GM21786 (cell line): ENCODE results near the gene RPL13A.
"Not testable (repeated sequence)": the region's sequence is repeated elsewhere in the genome, so short reads cannot be mapped to it uniquely, and the experiment has no call there.

Experiments
- ATAC-seq: cut with Tn5 transposase; IDR thresholded peaks from one replicate; pipeline ENCODE4 v1.9.1; 2021; ENCODE audit not compliant: unreplicated experiment

The RPL13A gene

DNA sequence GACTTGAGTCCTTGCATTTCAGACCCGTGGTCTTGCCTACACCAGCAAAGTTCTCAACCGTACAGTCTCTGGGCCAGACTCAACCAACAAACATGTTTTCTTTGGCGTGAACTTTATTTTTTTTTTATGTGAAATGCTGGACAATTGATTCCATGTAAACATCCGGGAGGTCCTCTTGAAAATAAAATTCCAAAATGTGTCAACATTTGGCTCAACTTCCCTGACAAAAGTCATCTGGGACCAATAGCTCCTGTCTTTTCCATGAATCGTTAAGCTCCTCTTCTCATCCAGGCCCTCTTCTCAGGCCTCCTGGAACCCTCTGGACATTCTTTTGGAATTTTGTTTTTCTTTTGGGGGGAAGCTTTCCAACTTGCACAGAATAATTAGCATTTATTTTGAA is 31.6 kb upstream of the RPL13A start:
- ATAC-seq = no peak

DNA sequence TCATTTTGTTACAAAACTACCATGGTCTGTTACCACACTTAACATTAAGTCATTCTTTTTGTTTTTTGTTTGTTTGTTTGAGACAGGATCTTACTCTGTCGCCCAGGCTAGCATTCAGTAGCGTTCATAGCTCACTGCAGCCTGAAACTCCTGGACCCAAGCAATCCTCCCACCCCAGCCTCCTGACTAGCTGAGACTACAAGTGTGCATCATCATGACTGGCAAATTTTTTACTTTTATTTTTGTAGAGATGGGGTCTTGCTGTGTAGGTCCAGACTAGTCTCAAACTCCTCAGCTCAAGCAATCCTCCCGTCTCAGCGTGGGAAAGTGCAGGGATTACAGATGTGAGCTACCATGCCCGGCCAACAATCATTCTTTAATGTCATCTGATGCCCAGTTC is 31.1 kb upstream of the RPL13A start:
- ATAC-seq = no peak

DNA sequence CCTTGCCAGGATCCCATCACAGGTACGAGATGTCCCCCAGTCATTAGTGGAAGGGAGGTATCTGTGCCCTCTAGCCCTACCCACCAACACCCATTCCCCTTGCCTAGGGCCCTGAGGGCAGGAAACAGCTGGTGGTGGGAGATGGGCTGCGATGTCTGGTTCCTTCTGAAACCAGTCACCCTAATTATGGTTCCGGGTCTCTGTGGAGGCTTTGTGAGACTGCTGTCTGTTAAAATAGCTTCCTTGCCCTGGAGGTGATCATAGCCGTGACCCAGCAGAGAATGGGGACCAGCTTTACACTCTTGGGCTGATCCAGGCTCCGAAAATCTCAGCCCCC is 28.9 kb upstream of the RPL13A start:
- ATAC-seq = no peak

DNA sequence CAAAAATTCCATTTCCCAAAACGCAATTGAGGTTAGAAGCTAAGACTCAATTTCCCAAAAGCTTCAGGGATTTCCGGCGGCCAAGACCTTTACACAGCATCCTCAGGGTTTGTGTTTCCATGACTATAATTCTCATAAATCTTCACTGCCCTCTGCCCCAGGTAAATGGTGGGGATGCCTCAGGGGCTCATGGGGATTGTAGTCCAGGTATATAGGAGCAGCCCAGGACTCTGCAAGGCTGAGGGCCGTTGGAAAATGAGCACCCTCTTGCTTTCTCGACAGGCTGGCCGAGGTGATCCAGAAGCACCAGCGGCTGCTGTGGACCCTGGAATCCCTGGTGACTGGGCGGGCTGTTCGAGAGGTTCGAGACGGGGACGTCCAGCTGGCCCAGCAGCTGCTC is 28.0 kb upstream of the RPL13A start:
- ATAC-seq = no peak

DNA sequence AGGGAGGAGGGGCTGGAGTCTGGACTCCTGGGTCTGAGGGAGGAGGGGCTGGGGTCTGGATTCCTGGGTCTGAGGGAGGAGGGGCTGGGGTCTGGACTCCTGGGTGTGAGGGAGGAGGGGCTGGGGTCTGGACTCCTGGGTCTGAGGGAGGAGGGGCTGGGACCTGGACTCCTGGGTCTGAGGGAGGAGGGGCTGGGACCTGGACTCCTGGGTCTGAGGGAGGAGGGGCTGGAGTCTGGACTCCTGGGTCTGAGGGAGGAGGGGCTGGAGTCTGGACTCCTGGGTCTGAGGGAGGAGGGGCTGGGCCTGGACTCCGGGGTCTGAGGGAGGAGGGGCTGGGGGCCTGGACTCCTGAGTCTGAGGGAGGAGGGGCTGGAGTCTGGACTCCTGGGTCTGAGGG is 26.3 kb upstream of the RPL13A start:
- ATAC-seq = not testable (repeated sequence)

DNA sequence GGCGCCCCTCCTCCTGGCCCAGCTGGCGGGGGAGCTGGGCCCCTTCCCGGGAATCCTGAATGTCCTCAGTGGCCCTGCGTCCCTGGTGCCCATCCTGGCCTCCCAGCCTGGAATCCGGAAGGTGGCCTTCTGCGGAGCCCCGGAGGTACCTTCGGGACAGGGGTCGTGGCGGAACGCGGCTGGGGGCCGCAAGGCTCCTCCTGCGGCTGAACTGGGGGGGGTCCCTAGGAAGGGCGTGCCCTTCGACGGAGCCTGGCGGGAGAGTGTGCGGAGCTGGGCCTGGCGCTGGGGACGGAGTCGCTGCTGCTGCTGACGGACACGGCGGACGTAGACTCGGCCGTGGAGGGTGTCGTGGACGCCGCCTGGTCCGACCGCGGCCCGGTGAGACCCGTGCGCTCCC is 25.8 kb upstream of the RPL13A start:
- ATAC-seq = no peak

DNA sequence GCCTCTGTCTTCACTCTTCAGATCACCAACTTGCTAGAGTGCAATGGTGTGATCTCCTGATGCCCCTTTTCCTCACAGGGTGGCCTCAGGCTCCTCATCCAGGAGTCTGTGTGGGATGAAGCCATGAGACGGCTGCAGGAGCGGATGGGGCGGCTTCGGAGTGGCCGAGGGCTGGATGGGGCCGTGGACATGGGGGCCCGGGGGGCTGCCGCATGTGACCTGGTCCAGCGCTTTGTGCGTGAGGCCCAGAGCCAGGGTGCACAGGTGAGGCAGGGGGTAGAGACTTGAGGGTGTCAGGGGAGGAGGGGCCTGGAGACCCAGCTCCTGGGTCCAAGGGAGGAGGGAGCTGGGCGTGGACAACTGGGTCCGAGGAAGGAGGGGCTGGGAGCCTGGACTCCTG is 24.9 kb upstream of the RPL13A start:
- ATAC-seq = no peak

DNA sequence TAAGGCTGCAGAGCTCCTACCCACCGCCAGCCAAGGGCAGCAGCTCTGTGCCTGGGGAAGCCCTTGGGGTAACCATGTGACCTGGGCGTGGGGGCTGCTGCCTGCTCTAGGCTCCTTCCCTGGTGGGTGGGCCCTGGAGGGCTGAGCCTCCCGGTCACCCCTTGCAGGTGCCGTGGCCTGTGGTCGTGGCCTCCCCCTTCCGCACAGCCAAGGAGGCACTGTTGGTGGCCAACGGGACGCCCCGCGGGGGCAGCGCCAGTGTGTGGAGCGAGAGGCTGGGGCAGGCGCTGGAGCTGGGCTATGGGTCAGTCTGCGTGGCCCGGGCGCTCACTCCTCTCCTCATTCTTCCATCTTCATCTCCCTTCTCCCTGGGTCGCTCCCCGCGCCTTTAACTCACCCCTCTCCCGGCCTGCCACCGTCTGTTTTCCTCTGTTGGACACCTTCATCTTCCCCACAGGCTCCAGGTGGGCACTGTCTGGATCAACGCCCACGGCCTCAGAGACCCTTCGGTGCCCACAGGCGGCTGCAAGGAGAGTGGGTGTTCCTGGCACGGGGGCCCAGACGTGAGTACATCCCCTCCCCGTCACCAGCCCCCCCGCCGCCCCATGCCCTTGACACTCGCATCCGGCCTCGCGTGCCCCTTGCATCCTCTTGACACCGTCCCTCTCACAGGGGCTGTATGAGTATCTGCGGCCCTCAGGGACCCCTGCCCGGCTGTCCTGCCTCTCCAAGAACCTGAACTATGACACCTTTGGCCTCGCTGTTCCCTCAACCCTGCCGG is 23.3 kb upstream of the RPL13A start:
- no peak for ATAC-seq

DNA sequence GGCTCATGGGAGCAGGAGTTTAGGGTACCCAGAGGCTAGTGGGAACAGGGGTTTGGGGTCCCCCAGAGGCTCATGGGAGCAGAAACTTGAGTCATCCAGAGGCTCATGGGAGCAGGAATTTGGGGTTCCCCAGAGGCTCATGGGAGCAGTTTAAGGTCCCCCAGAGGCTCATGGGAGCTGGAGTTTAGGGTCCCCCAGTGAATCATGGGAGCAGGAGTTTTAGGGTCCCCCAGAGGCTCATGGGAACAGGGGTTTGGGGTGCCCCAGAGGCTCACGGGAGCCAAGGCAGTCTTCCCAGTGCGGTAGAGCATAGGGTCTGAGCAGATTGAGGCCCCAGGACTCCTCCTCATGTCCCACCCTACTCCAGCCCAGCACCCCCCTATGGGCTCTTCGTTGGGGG is 22.0 kb upstream of the RPL13A start:
- ATAC-seq = no peak

DNA sequence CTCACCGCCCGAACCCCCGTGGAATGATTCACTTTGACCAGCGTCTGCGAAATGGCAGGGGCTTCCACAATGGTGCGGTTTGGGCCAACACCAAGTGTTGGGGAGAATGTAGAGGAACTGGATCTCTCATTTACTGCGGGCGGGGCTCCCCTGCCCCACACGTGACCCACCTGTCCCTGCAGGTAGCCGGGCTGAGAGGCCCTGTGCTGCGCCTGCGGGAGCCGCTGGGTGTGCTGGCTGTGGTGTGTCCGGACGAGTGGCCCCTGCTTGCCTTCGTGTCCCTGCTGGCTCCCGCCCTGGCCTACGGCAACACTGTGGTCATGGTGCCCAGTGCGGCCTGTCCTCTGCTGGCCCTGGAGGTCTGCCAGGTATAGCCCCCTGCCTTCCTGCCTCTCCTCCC is 19.2 kb upstream of the RPL13A start:
- no peak for ATAC-seq

DNA sequence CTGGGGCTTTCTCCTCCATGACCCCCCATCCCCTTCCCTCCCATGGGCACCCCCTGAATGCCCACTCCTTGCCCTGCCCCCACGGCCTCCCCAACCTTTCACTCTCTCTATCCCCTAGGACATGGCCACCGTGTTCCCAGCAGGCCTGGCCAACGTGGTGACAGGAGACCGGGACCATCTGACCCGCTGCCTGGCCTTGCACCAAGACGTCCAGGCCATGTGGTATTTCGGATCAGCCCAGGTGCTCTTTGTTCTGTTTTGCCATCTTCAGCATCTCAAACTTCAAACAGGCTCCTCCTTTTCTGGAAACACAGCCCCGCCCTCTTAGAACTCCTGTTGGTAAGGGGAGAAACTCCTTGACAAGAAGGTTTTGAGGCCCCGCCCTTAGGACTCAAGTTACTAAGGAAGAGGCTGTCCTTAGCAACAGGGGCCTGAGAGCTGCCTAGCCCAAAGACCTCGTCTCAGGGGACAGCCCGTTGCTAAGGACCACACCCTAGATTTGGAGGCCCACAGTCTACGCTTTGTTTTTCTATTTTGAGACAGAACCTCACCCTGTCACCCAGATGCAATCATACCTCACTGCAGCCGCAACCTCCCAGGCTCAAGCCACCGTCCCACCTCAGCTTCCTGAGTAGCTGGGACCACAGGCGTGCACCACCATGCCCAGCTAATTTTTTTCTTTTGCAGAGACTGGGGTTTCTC is 18.5 kb upstream of the RPL13A start:
- ATAC-seq = peak; percentile 54

DNA sequence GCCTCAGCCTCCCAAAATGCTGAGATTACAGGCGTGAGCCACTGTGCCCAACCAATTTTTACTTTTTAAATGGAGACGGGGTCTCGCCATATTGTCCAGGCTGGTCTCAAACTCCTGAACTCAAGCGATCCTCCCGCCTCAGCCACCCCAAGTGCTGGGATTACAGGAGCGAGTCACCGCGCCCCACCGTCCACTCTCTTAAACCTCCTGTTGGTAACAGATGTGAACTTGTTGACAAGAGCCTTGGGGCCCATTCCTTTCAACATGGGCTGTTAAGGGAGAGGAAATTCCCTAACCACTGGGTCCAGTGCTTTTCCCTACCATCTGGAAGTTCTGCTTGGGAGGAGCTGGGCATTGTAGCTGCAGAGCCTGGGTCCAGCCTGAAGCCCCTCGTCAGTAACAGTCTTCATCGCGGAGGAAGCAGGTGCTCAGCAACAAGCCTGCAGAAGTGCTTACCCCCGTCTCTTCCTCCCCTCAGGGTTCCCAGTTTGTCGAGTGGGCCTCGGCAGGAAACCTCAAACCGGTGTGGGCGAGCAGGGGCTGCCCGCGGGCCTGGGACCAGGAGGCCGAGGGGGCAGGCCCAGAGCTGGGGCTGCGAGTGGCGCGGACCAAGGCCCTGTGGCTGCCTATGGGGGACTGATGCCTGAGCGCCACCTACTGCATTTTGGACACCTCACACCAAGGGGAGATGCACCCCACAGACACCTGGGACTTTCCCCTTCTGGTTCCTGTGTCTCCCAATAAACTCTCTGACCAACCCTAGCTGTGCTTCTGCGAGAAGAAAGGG is 17.4 kb upstream of the RPL13A start:
- peak; percentile 37 for ATAC-seq

DNA sequence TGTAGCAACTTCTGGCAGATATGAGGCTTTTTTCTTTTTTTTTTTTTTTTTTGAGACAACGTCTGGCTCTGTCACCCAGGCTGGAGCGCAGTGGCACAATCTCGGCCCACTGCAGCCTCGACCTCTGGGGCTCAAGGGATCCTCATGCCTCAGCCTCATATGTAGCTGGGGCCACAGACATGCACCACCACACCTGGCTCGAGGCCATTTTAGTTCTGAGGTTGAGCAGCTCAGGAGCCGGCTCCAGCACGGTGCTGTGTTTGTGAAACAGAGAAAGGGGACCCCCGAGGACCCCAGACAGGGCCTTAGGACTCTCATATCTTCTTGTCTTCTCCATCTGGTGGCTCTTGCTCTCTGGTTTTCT is 16.8 kb upstream of the RPL13A start:
- ATAC-seq = no peak

DNA sequence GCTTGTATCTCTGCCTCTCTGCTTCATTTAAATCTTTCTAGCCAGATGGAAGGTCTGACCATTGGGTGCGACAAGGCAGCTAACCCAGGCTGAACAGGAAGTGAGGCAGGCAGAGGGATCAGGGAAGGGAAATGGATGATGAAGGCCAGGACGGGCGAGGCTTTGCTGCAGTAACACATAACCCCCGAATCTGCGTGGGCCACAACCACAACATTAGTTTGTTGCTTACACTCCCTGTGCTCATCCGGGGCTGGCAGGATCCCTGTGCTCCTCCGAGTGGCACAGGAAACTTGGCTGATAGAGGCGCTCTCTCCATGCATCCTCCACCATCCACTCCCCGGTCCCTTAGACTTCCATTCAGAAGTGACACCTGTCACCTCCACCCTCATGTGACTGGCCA is 14.5 kb upstream of the RPL13A start:
- no peak for ATAC-seq

DNA sequence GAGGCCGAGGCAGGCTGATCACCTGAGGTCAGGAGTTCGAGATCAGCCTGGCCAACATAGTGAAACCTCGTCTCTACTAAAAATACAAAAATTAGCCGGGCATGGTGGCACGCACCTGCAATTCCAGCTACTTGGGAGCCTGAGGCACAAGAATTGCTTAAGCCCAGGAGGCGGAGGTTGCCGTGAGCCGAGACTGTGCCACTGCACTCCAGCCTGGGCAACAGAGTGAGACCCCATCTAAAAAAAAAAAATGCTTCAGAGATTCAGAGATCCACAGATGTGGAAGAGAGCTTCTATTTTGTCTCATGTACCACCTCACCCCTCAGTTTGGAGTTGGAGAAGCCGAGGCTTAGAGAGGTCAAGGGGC is 13.9 kb upstream of the RPL13A start:
- not testable (repeated sequence) for ATAC-seq

DNA sequence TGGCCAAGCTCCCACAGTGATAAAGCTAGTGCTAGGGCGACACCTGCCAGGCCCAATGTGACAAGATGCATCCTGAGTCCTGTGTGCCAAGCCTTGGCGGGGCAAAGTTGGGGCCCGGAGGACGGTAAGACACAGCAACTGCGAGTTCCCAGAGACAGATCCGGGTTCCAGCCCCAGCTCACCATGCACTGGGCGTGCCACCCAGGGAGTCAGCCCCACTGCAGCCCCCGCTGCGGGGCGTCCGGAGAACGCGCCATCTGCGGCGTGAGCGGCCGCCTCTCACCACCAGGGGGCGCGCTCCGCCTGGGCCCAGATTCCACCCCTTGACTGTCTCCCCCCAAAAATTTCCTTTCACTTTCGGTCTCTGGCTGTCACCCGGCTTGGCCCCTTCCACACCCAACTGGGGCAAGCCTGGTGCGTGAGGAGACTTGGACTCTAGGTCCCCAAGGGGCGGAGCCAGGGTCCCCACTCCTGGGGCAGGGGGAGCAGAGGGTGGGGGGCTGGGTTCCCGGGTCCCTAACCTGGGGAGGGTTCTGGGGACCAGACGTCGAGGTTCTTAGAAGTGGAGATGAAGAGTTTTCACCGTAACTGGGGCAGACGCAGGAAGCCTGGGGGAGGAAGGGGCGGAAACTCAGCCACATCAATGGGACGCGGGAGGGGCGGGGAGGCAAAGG is 13.4 kb upstream of the RPL13A start, which contains the start of gene FLT3LG:
Gene FLT3LG, plus strand, starts transcription at position 348 of the 674 bp plus-strand sequence. CDS start 425 bp downstream, outside the sequence.
- peak; percentile 49 for ATAC-seq

DNA sequence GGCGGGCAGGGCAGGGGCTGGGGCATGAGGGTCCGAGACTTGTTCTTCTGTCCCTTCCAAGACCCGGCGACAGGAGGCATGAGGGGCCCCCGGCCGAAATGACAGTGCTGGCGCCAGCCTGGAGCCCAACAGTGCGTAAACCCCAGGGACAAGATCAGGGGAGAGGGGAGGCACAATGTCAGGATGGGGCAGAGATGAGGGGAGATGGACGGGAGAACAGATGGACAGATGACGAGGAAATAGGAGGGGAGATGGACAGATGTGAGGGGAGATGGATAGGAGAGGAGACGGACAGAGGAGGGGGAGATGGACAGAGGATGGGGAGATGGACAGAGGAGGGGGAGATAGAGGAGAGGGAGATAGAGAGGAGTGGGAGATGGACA is 12.9 kb upstream of the RPL13A start:
- no peak for ATAC-seq

DNA sequence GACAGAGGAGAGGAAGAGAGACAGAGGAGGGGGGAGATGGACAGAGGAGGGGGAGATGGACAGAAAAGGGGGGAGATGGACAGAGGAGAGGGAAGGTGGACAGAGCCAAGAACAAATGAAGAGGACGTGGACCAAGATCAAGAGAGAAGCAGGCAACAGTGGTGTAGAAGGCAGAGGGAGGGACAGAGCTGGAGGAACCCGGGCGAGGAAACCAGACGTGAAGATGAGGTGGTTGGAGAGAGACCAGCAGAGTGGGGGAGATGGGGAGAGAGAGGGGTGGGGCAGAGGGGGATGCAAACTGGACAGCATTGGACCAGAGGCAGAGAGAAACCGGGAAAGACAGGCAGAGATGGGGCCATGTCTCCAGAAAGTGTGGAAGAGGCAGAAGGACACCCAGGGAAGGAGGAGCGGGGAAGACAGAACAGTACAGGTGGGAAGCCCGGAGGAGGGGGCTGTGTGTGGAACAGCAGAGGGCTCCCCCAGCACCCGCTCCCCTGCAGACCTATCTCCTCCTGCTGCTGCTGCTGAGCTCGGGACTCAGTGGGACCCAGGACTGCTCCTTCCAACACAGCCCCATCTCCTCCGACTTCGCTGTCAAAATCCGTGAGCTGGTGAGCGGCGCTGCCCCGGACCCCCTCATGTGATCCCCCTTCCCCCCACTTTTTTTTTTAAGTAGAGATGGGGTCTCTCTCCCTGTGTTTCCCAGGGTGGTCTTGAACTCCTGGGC is 12.1 kb upstream of the RPL13A start:
- ATAC-seq = no peak

DNA sequence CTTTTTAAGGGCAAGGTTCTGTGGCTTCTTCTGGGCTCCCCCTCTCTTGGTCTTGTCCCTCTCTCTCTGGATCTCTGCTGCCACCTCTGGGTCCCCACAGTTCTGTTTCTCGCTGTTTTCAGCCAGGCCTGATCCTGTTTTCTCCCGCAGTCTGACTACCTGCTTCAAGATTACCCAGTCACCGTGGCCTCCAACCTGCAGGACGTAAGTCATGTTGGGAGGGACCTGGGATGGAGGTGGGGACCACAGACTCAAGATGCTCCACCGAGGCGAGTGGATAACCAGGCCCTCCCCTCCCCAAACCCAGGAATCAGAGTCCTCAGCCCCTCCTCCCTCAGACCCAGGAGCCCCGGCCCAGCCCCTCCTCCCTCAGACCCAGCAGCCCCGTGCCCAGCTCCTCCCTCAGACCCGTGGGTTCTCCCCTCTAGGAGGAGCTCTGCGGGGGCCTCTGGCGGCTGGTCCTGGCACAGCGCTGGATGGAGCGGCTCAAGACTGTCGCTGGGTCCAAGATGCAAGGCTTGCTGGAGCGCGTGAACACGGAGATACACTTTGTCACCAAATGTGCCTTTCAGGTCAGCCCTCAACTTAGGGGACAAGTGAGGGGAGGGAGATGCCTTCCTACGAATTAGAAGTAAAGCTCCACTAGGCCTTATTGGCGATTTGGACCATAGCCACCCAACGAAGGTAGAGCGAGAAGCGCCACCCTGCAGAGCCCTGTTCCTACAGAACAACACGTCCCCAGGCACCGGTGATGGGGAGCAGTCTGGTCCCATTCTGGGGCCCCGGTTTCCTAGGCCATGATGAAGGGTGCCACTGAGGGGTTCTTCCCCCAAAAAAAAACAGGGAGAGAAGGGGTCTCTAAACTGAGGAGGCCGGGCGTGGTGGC is 11.2 kb upstream of the RPL13A start:
- ATAC-seq = no peak
